Measurements from ENCODE around the gene TRH.
"Not testable (repeated sequence)": the region's sequence is repeated elsewhere in the genome, so short reads cannot be mapped to it uniquely, and the experiment has no call there.

TRH gene

GRCh38 chr3:129966876-129967275 is 7.6 kb upstream of the TRH start:
- no peak for DNase-seq

GRCh38 chr3:129967761-129968160 is 6.8 kb upstream of the TRH start:
- no peak for DNase-seq

- peak; percentile 40 for DNase-seq
Observed at GRCh38 chr3:129971351-129972052, 3.0 kb upstream of the TRH start.

- no peak for DNase-seq
Observed at GRCh38 chr3:129972301-129972700, 2.2 kb upstream of the TRH start.

- no peak for DNase-seq
Observed at GRCh38 chr3:129973853-129974563, 512 bp upstream of the TRH start.

GRCh38 chr3:129974833-129975704 is 549 bp downstream of the TRH start:
- DNase-seq: no peak

GRCh38 chr3:129975705-129976048 is 1.2 kb downstream of the TRH start:
- no peak for DNase-seq

GRCh38 chr3:129976286-129976685 is 1.8 kb downstream of the TRH start:
- DNase-seq: no peak

GRCh38 chr3:129978123-129978522 is 3.6 kb downstream of the TRH start:
- DNase-seq: no peak

- DNase-seq: no peak
Observed at GRCh38 chr3:129979905-129980304, 5.4 kb downstream of the TRH start.

- DNase-seq: no peak
Observed at GRCh38 chr3:129983561-129983960, 9.0 kb downstream of the TRH start.

- no peak for DNase-seq
Observed at GRCh38 chr3:129984125-129984524, 9.6 kb downstream of the TRH start.

GRCh38 chr3:129985113-129985512 is 10.6 kb downstream of the TRH start:
- DNase-seq: peak; percentile 16

GRCh38 chr3:129988429-129988828 is 13.9 kb downstream of the TRH start:
- DNase-seq: no peak

- peak; percentile 14 for DNase-seq
Observed at GRCh38 chr3:129989414-129989813, 14.9 kb downstream of the TRH start.

GRCh38 chr3:129992781-129993180 is 18.3 kb downstream of the TRH start:
- DNase-seq: no peak

GRCh38 chr3:129994883-129995559 is 20.5 kb downstream of the TRH start:
- no peak for DNase-seq

- no peak for DNase-seq
Observed at GRCh38 chr3:129996073-129996472, 21.6 kb downstream of the TRH start.

- DNase-seq: not testable (repeated sequence)
Observed at GRCh38 chr3:129999176-129999575, 24.7 kb downstream of the TRH start.

- DNase-seq: peak; percentile 27
Observed at GRCh38 chr3:130002666-130003598, 28.4 kb downstream of the TRH start.

GRCh38 chr3:130010556-130010955 is 36.0 kb downstream of the TRH start:
- DNase-seq: no peak

GRCh38 chr3:130012108-130012507 is 37.6 kb downstream of the TRH start:
- DNase-seq: not testable (repeated sequence)

Data from NCI-H510A treated with DMSO at 0.1 percent for 48 hours (cell line).